Caco-2 (cell line): ENCODE results near the gene MDFIC. TPM values are rescaled to one million over a fixed set of nuclear protein-coding genes. Genes with fewer than 3 reads are reported as not detected.

ENCODE experiments used
- BruUV-seq: library from RNA; stranded (reverse); fragments of 400-500 nt; replicated peaks from 2 replicates; lab custom pipeline; 2021; lab: Mats Ljungman, UMichigan
- CTCF ChIA-PET: fragments of 300-600 bp; sonication (Branson Sonifier 250); formaldehyde crosslinking; loops from one replicate; lab custom pipeline; 2022; ENCODE audit warnings: antibody characterized with exemption; lab: Charles Lee
- POLR2A ChIA-PET: fragments of 300-600 bp; sonication (Branson Sonifier 250); formaldehyde crosslinking; loops from one replicate; lab custom pipeline; 2022; ENCODE audit warnings: antibody characterized with exemption; lab: Charles Lee
- DNase-seq, 2 experiments: peaks; one replicate each; pipeline versions ENCODE4 v3.0.0 to v3.0.0-alpha.2; 2020 to 2022
- H3K27me3 ChIP-seq: replicated peaks from 2 replicates; pipeline ENCODE4 v1.6.0; 2011; ENCODE audit warnings: low read length; ENCODE audit not compliant: control insufficient read depth, insufficient read depth
- H3K36me3 ChIP-seq: 2 replicates; pipeline ENCODE4 v1.5.1; 2011; ENCODE audit warnings: low read length; ENCODE audit not compliant: control insufficient read depth, insufficient read depth
- H3K4me1 ChIP-seq: fragments of 250-450 bp; sonication (Bioruptor Pico); 2 replicates; pipeline ENCODE4 v1.5.1; 2020; ENCODE audit warnings: mild to moderate bottlenecking
- H3K4me3 ChIP-seq: 2 replicates; pipeline ENCODE4 v1.5.1; 2011; ENCODE audit warnings: low read depth, mild to moderate bottlenecking, control low read depth, low read length
- H3K9me3 ChIP-seq: fragments of 250-450 bp; sonication (Bioruptor Pico); 2 replicates; pipeline ENCODE4 v1.5.1; 2020; ENCODE audit warnings: mild to moderate bottlenecking, moderate library complexity
- H3K27ac Mint-ChIP-seq: one replicate; pipeline ENCODE4 v1.8.0; 2022; ENCODE audit warnings: mixed read lengths; ENCODE audit not compliant: unreplicated experiment
- H3K27me3 Mint-ChIP-seq: one replicate; pipeline ENCODE4 v1.8.0; 2022; ENCODE audit warnings: mixed read lengths; ENCODE audit not compliant: insufficient read depth, unreplicated experiment
- H3K36me3 Mint-ChIP-seq: one replicate; pipeline ENCODE4 v1.8.0; 2022; ENCODE audit warnings: mild to moderate bottlenecking, mixed read lengths; ENCODE audit not compliant: insufficient read depth, unreplicated experiment
- H3K4me1 Mint-ChIP-seq: one replicate; pipeline ENCODE4 v1.8.0; 2022; ENCODE audit warnings: low read depth, mixed read lengths; ENCODE audit not compliant: unreplicated experiment
- H3K4me3 Mint-ChIP-seq: one replicate; pipeline ENCODE4 v1.8.0; 2022; ENCODE audit warnings: mild to moderate bottlenecking, moderate library complexity, mixed read lengths; ENCODE audit not compliant: unreplicated experiment
- H3K9me3 Mint-ChIP-seq: one replicate; pipeline ENCODE4 v1.8.0; 2022; ENCODE audit warnings: mixed read lengths; ENCODE audit not compliant: unreplicated experiment
- CTCF ChIP-seq, 2 experiments: fragments of 200-600 bp in 1 of 2; IDR thresholded peaks; 1 replicate in 1 of 2; 2 replicates in 1 of 2; pipeline versions ENCODE4 v1.5.1 to v1.8.0; 2011 to 2022; ENCODE audit warnings: antibody characterized with exemption in 1 of 2, control low read depth in 1 of 2, inconsistent platforms in 1 of 2, low read depth in 1 of 2, low read length in 1 of 2, mild to moderate bottlenecking in 1 of 2, moderate library complexity in 1 of 2; ENCODE audit not compliant: insufficient read depth in 1 of 2, severe bottlenecking in 1 of 2, unreplicated experiment in 1 of 2
- intact Hi-C: fragments of 100-400 bp; cut with micrococcal nuclease; formaldehyde crosslinking; loops from one replicate; pipeline ENCODE4 v1.10.0; 2022; ENCODE audit not compliant: unreplicated experiment
- total RNA-seq: library from RNA; stranded (reverse); gene quantifications from 2 replicates; pipeline ENCODE4 v1.2.3, GENCODE V29; 2022

MDFIC gene
- total RNA-seq, 1 experiment from 2014 or later, result 2.7 TPM

- ChIA-PET POLR2A (no interaction called here), CTCF (no interaction called here)
- Mint-ChIP-seq H3K27me3 (no peaks in the 10 kb centered on the region), H3K27ac (no peak overlapping the region), H3K36me3 (no peaks in the 10 kb centered on the region), H3K9me3 (no peaks in the 10 kb centered on the region), H3K4me1 (no peaks in the 10 kb centered on the region), H3K4me3 (no peak overlapping the region)
- Histone ChIP-seq H3K9me3 (no peaks in the 10 kb centered on the region; the same call in 1 of the 2 replicates), H3K4me1 (no peaks in the 10 kb centered on the region), H3K27me3 (no peaks in the 10 kb centered on the region), H3K36me3 (no peaks in the 10 kb centered on the region), H3K4me3 (no peak overlapping the region)
- intact Hi-C loops, result no loop called here
- no peak for DNase-seq
- no peak for TF ChIP-seq CTCF (IDR thresholded peaks at IDR 0.05; ENCODE audit: insufficient read depth in 1 of 2, low read depth in 1 of 2, low read length in 1 of 2, severe bottlenecking in 1 of 2, unreplicated experiment in 1 of 2)
- no TSS peak for BruUV-seq
Measured at GRCh38 chr7:115066050-115066449, 144.2 kb downstream of the MDFIC start.

GRCh38 chr7:115066634-115067033 lies 144.7 kb downstream of the MDFIC start:
- intact Hi-C loops, result no loop called here
- H3K9me3 ChIP-seq, result no peaks in the 10 kb centered on the region; the same call in 1 of the 2 replicates
- Mint-ChIP-seq H3K4me1 (no peaks in the 10 kb centered on the region), H3K36me3 (no peaks in the 10 kb centered on the region), H3K4me3 (no peak overlapping the region), H3K9me3 (no peaks in the 10 kb centered on the region), H3K27ac (no peak overlapping the region), H3K27me3 (no peaks in the 10 kb centered on the region)
- no peaks in the 10 kb centered on the region for H3K27me3 ChIP-seq
- BruUV-seq, result no TSS peak
- no peaks in the 10 kb centered on the region for H3K36me3 ChIP-seq
- no peaks in the 10 kb centered on the region for H3K4me1 ChIP-seq
- ChIA-PET POLR2A (no interaction called here), CTCF (no interaction called here)
- no peak for DNase-seq
- no peak overlapping the region for H3K4me3 ChIP-seq
- TF ChIP-seq CTCF (IDR thresholded peaks at IDR 0.05; ENCODE audit: insufficient read depth in 1 of 2, low read depth in 1 of 2, low read length in 1 of 2, severe bottlenecking in 1 of 2, unreplicated experiment in 1 of 2), result no peak

DNA sequence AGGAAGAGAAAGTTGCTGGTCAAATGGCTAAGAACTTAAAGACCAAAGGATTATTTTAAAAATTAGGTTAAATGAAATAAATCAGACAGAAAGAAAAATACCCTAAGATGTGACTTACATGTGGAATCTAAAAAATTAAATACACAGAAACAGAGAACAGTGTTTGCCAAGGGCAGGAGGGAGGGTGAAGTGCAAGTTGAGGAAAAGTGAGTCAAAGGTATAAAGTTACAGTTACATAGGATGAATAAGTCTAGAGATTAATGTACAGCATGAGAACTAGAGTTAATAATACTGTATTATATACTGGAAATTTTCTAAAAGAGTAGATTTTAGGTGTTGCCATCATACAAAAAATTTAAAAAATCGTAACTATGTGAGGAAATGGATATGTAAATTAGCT lies 146.3 kb downstream of the MDFIC start:
- H3K4me3 ChIP-seq, result no peak overlapping the region
- Mint-ChIP-seq H3K27me3 (no peaks in the 10 kb centered on the region), H3K4me1 (no peaks in the 10 kb centered on the region), H3K4me3 (no peak overlapping the region), H3K9me3 (no peaks in the 10 kb centered on the region), H3K36me3 (no peaks in the 10 kb centered on the region), H3K27ac (no peak overlapping the region)
- no peaks in the 10 kb centered on the region for H3K27me3 ChIP-seq
- H3K4me1 ChIP-seq, result no peaks in the 10 kb centered on the region
- no peak for DNase-seq
- no peaks in the 10 kb centered on the region for H3K36me3 ChIP-seq
- no peak for TF ChIP-seq CTCF (IDR thresholded peaks at IDR 0.05; ENCODE audit: insufficient read depth in 1 of 2, low read depth in 1 of 2, low read length in 1 of 2, severe bottlenecking in 1 of 2, unreplicated experiment in 1 of 2)
- intact Hi-C loops, result no loop called here
- ChIA-PET CTCF (no interaction called here), POLR2A (no interaction called here)
- H3K9me3 ChIP-seq, result no peaks in the 10 kb centered on the region; the same call in 1 of the 2 replicates
- BruUV-seq, result no TSS peak
